Activated T-helper 9 cell treated with anti-CD3 and anti-CD28 coated beads, Interleukin-2, amount 50 U/mL, for 16 hours (primary cell): Measurements from ENCODE around the gene TYROBP.
"Not testable (repeated sequence)": the region's sequence is repeated elsewhere in the genome, so short reads cannot be mapped to it uniquely, and the experiment has no call there.

Source experiments
- DNase-seq: peaks from one replicate; pipeline ENCODE4 v3.0.0-alpha.2; 2020; ENCODE audit warnings: low read depth

Gene TYROBP

DNA sequence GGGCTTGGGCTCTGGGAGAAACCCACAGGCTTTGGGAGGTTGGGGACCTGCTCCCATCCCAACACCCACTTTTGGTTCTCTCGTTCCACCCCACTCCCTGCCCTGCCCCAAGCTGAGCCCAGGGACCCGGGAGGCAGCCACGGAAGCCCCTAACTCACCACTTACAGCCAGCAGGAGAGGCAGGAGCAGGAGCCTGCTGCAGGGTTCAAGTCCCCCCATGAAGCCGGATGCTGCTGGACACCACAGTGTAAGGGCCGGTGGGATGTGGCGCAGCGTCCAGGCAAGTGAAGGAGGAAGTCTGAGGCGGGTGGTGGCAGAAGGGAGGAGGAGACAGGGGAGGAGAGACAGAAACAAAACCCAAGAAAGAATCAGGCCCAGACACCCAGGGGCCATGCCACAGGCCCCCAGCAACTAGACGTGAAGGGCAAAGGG is at the start of gene TYROBP:
TSS of gene TYROBP (minus strand) at position 286 of the 432 bp plus-strand sequence. CDS start at position 219, 67 bp downstream.
- no peak for DNase-seq

DNA sequence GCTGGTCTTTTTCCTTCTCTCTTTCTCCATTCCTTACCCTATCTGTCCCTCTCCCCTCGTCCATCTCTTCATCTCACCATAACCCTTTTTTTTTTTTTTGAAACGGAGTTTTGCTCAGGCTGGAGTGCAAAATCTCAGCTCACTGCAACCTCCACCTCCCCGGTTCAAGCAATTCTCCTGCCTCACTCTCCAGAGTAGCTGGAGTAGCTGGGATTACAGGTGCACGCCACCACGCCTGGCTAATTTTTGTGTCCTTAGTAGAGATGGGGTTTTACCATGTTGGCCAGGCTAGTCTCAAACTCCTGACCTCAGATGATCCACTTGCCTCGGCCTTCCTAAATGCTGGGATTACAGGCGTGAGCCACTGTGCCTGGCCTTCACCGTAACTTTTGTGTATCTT is 49.3 kb upstream of the TYROBP start:
- not testable (repeated sequence) for DNase-seq

DNA sequence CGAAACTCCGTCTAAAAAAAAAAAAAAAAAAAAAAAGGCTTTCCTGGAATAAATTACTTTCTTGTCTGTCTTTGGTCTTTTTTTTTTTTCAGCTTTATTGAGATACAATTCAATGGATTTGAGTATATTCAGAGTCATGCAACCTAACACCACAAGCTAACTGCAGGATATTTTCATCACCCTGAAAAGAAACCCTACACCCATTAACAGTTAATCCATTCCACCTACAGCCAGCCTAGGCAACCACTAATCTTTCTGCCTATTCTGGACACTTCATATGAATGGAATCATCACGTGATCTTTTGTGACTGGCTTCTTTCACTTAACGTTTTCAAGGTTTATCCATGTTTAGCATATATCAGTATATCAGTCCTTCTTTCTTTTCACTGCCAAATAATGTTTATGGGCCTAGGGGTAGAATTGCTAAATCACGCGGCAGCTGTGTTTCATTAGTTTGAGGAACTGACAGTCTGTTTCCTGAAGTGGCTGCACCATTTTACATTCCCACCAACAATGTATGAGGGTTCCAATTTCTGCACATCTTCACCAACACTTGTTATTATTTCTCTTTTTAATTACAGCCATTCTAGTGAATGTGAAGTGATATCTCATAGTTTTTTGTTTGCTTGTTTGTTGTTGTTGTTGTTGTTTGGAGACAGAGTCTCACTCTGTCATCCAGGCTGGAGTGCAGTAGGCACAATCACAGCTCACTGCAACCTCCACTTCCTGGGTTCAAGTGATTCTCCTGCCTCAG is 48.0 kb upstream of the TYROBP start:
- DNase-seq, result no peak

DNA sequence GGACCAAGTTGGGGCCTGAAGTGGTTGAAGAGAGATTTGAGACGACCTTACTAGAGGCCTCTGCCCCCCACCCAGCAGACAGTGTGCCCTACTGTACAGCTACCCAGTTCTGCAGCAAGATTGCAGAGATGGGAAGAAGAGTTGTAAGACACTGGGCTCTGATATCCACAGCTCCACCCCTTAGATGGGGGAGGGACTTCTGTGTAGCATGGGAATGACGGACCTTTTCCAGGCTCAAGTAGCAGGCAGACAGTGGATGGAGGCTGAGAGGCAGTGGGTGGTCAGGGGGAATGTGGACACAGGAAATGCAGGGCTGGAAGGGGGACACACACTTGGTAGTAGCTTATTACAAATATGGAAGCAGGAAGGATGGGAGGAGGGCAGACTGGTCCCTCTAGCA is 41.0 kb upstream of the TYROBP start:
- DNase-seq, result no peak

DNA sequence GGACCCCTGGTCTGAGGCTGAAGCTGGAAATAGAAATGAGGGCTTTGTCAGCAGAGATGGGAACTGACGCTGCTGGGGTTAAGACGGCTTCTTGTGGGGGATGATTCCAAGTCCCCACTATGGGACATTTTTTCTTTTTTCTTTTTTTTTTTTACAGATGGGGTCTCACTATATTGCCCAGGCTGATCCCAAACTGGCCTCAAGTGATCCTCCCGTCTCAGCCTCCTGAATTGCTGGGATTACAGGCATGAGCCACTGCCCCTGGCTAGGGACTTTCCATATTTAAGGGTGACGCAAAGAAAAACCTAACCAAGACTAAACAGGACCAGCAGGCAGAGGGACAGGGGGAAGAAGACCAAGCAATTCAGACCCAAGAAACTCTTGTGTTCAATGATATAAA is 38.1 kb upstream of the TYROBP start:
- no peak for DNase-seq

DNA sequence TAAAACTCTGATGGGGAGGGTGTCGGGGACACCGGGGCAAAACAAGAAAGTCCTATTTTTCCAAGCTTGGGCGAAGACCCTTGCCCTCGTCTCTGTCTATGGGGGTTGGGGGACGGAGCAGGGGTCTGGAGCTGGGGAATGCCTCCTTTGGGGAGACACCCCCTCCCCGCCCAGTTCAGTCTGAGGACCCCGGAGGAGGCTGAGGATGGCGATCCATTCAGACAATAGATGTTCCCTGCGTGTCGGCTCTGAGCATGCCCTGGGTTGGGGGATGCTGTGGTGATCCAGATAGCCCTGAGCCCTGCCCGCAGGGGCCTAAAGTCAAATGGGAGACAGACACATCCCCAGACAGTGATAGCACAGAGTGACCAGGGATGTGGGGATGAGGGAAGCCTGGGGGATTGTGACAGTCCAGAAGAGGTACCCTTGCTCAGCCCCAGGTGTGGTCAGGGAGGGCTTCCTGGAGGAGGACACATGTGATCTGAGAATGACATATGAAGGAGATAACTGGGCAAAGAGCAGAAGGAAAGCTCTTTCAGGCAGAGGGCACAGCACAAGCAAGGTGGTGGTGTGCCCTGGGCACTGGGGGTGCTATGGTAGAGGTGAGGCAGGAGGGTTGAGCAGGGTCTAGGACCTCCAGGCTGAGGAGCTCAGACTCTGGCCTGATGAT is 37.2 kb upstream of the TYROBP start:
- DNase-seq, result no peak

DNA sequence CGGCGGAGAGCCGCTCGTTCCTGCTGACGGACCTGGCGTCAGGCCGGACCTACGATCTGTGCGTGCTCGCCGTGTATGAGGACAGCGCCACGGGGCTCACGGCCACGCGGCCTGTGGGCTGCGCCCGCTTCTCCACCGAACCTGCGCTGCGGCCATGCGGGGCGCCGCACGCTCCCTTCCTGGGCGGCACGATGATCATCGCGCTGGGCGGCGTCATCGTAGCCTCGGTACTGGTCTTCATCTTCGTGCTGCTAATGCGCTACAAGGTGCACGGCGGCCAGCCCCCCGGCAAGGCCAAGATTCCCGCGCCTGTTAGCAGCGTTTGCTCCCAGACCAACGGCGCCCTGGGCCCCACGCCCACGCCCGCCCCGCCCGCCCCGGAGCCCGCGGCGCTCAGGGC is 36.5 kb upstream of the TYROBP start:
- DNase-seq, result no peak

DNA sequence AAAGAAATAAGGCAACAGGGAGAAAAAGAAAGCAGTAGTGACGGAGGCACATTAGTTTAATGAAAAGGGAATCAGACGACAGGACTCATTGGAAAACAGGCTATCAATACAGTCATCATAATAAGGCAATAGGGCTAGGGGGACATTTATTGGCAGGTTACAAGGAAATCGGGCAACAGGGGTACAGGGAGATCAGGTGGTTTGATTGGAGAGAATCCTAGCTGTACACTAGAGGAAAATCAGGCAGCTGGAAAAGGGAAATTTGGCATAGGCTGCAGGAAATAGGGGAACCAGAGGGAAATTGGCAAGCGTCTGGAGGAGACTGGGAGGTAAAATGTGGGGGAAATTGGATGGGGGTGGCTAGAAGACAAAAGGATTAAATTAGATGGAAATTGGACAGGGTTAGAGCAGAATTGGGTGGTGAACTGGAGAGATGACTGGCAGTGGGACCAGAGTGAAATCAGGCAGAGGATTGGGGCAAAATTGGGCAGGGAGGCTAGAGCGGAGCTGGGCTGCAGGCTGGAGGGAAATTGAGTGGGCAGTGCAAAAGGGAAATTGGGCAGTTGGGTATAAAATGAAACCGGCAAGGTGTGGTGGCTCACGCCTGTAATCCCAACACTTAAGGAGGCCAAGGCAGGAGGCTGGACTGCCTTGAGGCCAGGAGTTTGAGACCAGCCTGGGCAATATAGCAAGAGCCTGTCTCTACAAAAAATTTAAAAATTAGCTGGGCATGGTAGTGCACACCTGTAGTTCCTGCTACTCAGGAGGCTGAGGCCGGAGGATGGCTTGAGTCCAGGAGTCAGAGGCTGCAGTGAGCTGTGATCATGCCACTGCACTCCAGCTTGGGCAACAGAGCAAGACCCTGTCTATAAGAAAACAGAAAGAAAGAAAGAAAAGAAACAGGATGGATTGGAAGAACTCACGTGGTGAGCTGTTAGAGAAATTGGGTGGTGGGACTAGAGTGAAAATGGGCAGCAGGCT is 35.5 kb upstream of the TYROBP start:
- DNase-seq, result no peak

DNA sequence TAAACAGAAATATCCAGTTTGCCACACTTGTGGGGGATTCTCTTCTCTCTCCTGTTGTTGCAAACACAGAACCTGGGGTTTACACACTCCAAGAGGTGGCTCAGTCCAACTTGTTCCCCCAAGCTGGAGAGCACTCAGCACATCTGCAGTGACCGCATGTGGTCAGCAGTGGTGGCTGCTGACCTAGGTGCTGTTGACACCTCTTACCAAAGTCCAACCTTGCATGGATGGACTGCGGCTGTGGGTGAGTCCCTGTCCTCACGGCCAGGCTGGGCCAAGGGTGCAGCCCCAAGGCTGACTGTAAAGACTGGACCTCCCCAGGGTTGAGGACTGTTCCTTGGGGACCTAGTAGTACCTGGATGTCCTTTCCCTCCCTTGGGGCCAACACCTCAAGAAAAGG is 34.1 kb upstream of the TYROBP start:
- no peak for DNase-seq

DNA sequence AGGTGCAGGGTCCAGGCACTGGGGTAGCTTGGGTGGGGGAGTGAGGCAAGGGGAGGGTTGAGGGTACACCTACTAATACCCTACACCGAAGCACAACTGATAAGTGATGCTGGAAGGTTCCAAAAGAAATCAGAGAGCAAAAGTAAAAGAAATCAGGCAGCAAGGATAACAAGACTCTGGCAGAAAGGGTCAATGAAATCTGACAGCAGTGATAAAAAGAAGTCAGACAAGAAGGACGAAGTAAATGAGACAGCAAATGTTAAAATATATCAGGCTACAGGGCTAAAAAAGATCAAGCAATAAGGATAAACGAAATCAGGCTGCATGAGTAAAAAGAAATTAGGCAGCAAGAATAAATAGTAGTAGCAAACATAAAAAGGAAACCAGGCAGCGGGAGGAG is 32.7 kb upstream of the TYROBP start:
- no peak for DNase-seq

DNA sequence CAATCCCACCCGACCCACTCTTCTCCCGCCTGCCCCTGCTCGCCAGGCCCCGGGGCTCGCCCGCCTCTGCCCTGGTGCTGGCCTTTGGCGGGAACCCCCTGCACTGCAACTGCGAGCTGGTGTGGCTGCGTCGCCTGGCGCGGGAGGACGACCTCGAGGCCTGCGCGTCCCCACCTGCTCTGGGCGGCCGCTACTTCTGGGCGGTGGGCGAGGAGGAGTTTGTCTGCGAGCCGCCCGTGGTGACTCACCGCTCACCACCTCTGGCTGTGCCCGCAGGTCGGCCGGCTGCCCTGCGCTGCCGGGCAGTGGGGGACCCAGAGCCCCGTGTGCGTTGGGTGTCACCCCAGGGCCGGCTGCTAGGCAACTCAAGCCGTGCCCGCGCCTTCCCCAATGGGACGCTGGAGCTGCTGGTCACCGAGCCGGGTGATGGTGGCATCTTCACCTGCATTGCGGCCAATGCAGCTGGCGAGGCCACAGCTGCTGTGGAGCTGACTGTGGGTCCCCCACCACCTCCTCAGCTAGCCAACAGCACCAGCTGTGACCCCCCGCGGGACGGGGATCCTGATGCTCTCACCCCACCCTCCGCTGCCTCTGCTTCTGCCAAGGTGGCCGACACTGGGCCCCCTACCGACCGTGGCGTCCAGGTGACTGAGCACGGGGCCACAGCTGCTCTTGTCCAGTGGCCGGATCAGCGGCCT is 32.1 kb upstream of the TYROBP start:
- no peak for DNase-seq

DNA sequence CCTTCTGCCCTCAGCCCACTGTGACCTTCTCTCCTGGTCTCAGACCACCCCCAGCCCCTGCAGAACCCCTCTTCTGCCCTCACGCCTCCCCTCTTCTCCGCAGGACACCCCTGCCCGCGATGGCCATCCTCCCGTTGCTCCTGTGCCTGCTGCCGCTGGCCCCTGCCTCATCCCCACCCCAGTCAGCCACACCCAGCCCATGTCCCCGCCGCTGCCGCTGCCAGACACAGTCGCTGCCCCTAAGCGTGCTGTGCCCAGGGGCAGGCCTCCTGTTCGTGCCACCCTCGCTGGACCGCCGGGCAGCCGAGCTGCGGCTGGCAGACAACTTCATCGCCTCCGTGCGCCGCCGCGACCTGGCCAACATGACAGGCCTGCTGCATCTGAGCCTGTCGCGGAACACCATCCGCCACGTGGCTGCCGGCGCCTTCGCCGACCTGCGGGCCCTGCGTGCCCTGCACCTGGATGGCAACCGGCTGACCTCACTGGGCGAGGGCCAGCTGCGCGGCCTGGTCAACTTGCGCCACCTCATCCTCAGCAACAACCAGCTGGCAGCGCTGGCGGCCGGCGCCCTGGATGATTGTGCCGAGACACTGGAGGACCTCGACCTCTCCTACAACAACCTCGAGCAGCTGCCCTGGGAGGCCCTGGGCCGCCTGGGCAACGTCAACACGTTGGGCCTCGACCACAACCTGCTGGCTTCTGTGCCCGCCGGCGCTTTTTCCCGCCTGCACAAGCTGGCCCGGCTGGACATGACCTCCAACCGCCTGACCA is 31.4 kb upstream of the TYROBP start:
- no peak for DNase-seq

DNA sequence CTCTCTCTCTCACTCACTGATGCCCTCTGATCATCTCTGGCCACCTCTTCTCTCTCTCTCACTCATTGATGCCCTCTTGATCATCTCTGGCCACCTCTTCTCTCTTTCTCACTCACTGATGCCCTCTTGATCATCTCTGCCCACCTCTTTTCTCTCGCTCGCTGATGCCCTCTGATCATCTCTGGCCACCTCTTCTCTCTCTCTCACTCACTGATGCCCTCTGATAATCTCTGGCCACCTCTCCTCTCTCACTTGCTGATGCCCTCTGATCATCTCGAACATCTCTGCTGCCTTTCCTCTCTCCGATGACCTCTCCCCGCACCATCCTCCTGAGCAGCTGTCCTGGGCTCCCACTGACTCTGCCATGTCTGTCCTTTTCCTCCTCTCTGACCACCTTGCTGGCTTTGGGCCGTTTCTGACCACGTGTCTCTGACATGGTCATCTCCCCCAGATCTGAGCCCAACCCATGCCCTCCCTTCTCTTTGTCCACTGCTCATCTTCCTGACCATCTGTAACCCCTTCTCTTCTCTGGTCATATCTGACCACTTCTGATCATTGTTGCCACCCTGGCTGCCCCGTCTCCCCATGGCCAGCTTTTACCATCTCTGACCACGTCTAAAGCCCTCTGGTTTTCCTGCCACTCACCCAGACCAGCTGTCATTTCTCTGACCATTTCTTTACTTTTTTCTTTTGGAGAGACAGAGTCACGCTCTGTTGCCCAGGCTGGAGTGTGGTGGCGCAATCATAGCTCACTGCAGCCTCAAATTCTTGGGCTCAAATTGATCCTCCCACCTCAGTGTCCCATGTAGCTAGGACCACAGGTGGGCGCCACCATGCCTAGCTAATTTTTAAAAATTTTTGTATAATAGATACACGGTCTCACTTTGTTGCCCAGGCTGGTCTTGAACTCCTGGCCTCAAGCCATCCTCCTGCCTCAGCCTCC is 30.5 kb upstream of the TYROBP start:
- DNase-seq, result no peak

DNA sequence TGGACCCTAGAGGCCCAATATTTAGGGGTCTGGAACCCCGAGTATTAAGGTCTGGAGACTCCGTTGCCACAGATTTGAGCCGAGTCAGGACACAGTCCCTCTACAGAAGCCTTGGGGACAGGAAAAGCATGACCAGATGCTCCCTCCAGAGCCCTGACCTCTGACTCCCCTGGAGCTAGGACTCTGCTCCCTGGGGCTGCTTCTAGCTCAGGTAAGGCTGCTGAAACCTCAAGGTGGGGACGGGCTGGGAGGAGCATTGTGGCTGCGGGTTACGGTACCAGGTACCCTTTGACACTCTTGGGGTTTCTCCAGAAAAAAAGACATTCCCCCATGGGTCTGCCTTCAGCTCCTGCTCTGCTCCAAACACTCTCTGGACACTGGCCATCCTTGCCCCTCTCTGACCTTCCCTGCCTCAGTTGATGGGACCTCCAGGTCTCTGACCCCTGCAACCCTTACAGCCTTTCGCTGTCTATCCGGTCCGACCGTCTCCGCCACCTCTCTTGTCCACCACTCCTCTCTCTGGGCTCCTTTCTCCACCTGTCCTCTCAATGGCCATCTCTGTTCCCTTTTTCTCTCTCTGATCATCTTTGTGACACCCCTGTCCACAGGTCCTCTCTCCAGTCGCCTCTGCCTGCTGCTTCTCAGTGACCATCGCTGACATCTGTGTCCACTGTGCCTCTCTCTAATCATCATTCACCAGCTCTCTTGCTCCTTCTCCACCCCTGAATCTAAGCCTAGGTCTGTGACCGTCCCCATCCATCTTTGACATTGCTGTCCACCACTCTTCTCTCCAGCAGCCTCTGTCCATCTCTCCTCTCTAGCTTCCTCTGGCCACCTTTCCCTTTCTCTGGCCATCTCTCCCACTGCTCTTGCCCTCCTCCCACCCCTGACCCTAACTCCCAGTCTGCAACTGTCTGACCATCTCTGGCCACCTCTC is 29.5 kb upstream of the TYROBP start:
- no peak for DNase-seq

DNA sequence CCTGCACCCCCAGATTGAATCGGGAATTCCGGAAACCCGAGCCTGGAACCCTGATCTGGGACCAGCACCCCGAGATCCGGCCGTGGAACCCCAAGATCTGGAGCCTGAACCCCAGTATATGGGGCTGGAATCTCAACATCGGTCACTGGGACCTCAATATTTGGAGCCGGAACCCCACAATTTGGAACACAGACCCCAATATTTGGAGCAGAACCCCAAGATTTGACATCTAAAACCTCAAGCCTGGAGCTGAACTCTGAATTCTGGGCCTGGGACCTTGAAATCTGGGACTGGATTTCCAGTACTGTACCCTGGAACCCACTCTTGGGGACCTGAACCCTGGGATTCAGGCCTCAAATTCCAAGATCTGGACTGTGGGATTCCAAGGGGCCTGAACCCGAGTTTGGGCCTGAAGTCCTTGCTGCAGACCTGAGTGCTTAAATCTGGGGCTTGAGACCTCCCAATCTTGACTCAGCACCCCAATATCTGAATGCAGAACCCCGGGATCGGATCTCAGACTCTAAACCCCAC is 28.7 kb upstream of the TYROBP start:
- no peak for DNase-seq

DNA sequence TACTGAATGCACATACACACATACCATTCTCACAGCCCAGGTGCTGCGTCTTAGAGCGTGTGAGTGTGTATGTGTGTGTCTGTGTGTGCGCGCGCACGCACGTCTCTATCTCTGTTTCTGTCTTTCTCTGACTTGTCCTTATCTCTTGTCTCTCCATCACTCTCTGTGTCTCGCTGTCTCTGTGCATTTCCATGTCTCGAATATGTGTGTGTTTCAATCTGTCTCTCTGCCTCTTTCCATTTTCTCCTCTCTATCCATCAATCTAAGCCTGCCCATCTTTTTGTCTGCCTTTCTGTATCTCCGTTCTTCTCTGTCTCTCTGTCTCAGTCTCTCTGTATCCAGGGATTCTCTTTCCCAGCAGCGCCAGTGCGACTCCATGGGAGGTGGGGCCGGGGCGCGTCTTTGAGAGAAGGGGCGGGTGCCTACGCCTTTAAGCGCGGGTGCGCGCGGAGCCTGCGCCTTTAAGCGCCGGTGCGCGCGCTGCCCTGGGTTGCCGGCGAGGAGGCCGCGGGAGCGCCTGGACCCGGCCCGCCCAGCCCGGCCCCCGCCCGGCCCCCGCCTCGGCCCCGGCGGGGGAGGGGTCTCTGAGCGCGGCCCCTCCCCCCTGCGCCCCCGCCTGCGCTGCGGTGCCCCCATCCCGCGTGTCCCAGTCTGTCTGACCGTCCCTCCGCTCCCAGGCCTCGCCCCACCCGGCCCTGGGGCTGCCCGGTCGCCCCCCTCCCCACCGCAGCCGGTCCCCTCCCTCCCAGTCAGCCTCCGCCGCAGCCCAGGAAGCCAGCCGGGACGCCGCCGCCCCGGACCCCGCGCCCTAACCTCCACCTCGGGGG is 28.0 kb upstream of the TYROBP start, which contains the start of gene LRFN3:
TSS of gene LRFN3 (plus strand) at position 464 of the 827 bp plus-strand sequence. CDS start 3,052 bp downstream, outside the sequence.
- DNase-seq, result peak; percentile 49

DNA sequence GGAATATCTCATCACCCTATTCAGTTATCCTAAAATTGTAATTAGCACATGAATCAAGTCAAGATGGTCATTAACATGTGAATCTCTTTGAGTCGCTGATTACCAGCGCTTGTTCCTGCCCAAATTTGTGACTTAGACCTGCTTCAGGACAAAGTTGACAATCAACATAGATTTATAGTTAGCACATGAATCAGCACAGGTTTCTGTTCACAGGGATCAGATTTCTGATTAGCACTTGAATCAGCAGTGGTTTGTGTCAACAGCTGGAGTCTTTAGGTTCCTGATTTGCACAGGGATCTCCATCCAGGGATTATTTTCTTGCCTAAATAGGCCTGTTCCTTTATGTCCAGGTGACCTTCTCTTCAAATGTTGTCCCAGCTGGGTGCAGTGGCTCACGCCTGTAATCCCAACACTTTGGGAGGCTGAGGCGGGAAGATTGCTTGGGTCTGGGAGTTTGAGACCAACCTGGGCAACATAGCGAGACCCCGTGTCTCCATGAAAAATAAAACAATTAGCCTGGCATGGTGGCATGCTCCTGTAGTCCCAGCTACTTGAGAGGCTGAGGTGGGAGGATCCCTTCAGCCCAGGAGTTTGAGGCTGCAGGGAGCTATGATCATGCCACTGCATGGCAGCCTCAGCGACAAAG is 24.3 kb upstream of the TYROBP start:
- DNase-seq, result no peak
